HG03565 (cell line): ENCODE data around the gene CYP8B1.

ENCODE experiments used
- ATAC-seq: cut with Tn5 transposase; IDR thresholded peaks from one replicate; pipeline ENCODE4 v1.9.1; 2021; ENCODE audit warnings: mild to moderate bottlenecking, moderate library complexity; ENCODE audit not compliant: unreplicated experiment

Gene CYP8B1

GRCh38 chr3:42829083-42829627, 46.5 kb downstream of the CYP8B1 start:
- ATAC-seq: no peak

GRCh38 chr3:42827654-42828053, 48.0 kb downstream of the CYP8B1 start:
- no peak for ATAC-seq

GRCh38 chr3:42827023-42827422, 48.7 kb downstream of the CYP8B1 start:
- ATAC-seq: no peak

GRCh38 chr3:42826141-42826540, 49.5 kb downstream of the CYP8B1 start:
- ATAC-seq: no peak

GRCh38 chr3:42823351-42823750, 52.3 kb downstream of the CYP8B1 start:
- ATAC-seq: no peak

- ATAC-seq: no peak
These were observed 52.9 kb downstream of the CYP8B1 start for GRCh38 chr3:42822828-42823227.
